Measurements from ENCODE around the gene ZNF681.
"Not testable (repeated sequence)": the region's sequence is repeated elsewhere in the genome, so short reads cannot be mapped to it uniquely, and the experiment has no call there.

ZNF681 gene

GRCh38 chr19:23758187-23759074 is at the start of gene ZNF681:
ZNF681 (minus strand) TSS chr19:23758891; CDS start chr19:23758749, 142 bp downstream.
- peak; percentile 75 for DNase-seq

- DNase-seq, result no peak
Measured at GRCh38 chr19:23804676-23805075, 46.0 kb upstream of the ZNF681 start.

GRCh38 chr19:23802290-23802689 is 43.6 kb upstream of the ZNF681 start:
- DNase-seq, result no peak

- no peak for DNase-seq
Measured at GRCh38 chr19:23801803-23802202, 43.1 kb upstream of the ZNF681 start.

GRCh38 chr19:23800868-23801267 is 42.2 kb upstream of the ZNF681 start:
- DNase-seq, result no peak

- DNase-seq, result no peak
Measured at GRCh38 chr19:23800271-23800670, 41.6 kb upstream of the ZNF681 start.

GRCh38 chr19:23799321-23799720 is 40.6 kb upstream of the ZNF681 start:
- no peak for DNase-seq

- DNase-seq, result no peak
Measured at GRCh38 chr19:23795462-23795861, 36.8 kb upstream of the ZNF681 start.

GRCh38 chr19:23792784-23793183 is 34.1 kb upstream of the ZNF681 start:
- no peak for DNase-seq

GRCh38 chr19:23790641-23791488 is 32.2 kb upstream of the ZNF681 start:
- no peak for DNase-seq

- no peak for DNase-seq
Measured at GRCh38 chr19:23789246-23789645, 30.6 kb upstream of the ZNF681 start.

- no peak for DNase-seq
Measured at GRCh38 chr19:23788411-23788810, 29.7 kb upstream of the ZNF681 start.

- DNase-seq, result no peak
Measured at GRCh38 chr19:23787106-23787505, 28.4 kb upstream of the ZNF681 start.

GRCh38 chr19:23785982-23786381 is 27.3 kb upstream of the ZNF681 start:
- DNase-seq, result no peak

GRCh38 chr19:23784274-23784673 is 25.6 kb upstream of the ZNF681 start:
- no peak for DNase-seq

GRCh38 chr19:23783636-23784035 is 24.9 kb upstream of the ZNF681 start:
- no peak for DNase-seq

GRCh38 chr19:23779645-23780044 is 21.0 kb upstream of the ZNF681 start:
- no peak for DNase-seq

- DNase-seq, result no peak
Measured at GRCh38 chr19:23778566-23778965, 19.9 kb upstream of the ZNF681 start.

GRCh38 chr19:23778036-23778435 is 19.3 kb upstream of the ZNF681 start:
- DNase-seq, result not testable (repeated sequence)

GRCh38 chr19:23777216-23777615 is 18.5 kb upstream of the ZNF681 start:
- no peak for DNase-seq

GRCh38 chr19:23776507-23777205 is 18.0 kb upstream of the ZNF681 start:
- DNase-seq, result no peak

GRCh38 chr19:23774524-23774971 is 15.9 kb upstream of the ZNF681 start:
- no peak for DNase-seq

GRCh38 chr19:23774106-23774505 is 15.4 kb upstream of the ZNF681 start:
- DNase-seq, result no peak
